Retinal pigment epithelial cell (primary cell): Measurements from ENCODE around the gene GALNT16.
A peak's percentile ranks its signal among the peaks of the same experiment; 100 is the strongest.

Experiments
- DNase-seq: peaks from one replicate; pipeline ENCODE4 v3.0.0-alpha.2; 2010; ENCODE audit warnings: low read depth
- H3K4me3 ChIP-seq: 2 replicates; pipeline ENCODE4 v1.5.1; 2011; ENCODE audit warnings: mild to moderate bottlenecking, low read length, control low read depth, moderate library complexity
- CTCF ChIP-seq: conservative IDR thresholded peaks from 2 replicates; pipeline ENCODE4 v1.5.1; 2011; ENCODE audit warnings: low read depth, low read length, control low read depth, inconsistent platforms

Gene GALNT16

GRCh38 chr14:69282448-69282847 lies 22.5 kb downstream of the GALNT16 start:
- no peak for DNase-seq
- TF ChIP-seq CTCF = no peak
- H3K4me3 ChIP-seq = no peak overlapping the region

- DNase-seq = no peak
- TF ChIP-seq CTCF = no peak
- H3K4me3 ChIP-seq = no peak overlapping the region
Observed at GRCh38 chr14:69284170-69284569, 24.2 kb downstream of the GALNT16 start.

GRCh38 chr14:69285661-69286255 lies 25.8 kb downstream of the GALNT16 start:
- TF ChIP-seq CTCF = no peak
- no peak for DNase-seq
- H3K4me3 ChIP-seq = no peak overlapping the region

- TF ChIP-seq CTCF = no peak
- no peak overlapping the region for H3K4me3 ChIP-seq
- no peak for DNase-seq
Observed at GRCh38 chr14:69287098-69288010, 27.4 kb downstream of the GALNT16 start.

GRCh38 chr14:69288011-69288771 lies 28.2 kb downstream of the GALNT16 start:
- DNase-seq = no peak
- TF ChIP-seq CTCF = peak; percentile 35

GRCh38 chr14:69288956-69289705 lies 29.2 kb downstream of the GALNT16 start:
- H3K4me3 ChIP-seq = no peak overlapping the region
- no peak for TF ChIP-seq CTCF
- no peak for DNase-seq

More at GRCh38 chr14:69288011-69288771, 28.2 kb downstream of the GALNT16 start:
- no peak overlapping the region for H3K4me3 ChIP-seq
